Measurements from ENCODE around the gene PRTFDC1. TPM values are rescaled to one million over a fixed set of nuclear protein-coding genes. Genes with fewer than 3 reads are reported as not detected.

PRTFDC1 gene
- total RNA-seq, 1 experiment from 2014 or later: not detected

DNA sequence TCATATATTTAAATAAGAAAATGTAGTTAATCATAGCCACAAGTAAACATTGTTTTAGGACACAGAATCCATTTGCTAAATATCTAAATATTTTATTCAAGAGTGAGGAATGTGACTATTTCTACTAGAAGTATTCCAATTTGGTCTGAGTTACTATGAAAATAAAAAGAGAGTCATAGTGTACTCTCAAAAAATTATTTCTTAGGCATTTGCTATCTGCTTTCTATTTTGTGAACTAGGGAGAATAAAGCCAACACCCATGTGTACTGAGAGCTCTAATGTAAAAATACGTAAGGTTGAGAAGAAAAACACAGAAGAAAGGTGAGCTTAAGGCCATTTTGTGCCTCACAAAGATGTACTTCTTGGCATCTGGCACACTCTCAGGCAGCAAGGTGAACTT lies 38.3 kb downstream of the PRTFDC1 start:
- DNase-seq (ENCODE audit: unreplicated experiment): no peak
- Mint-ChIP-seq H3K4me3 (ENCODE audit: unreplicated experiment) (no peak overlapping the region), H3K27me3 (ENCODE audit: insufficient read depth, unreplicated experiment) (no peaks in the 10 kb centered on the region), H3K27ac (ENCODE audit: low read depth, unreplicated experiment) (no peak overlapping the region), H3K4me1 (ENCODE audit: insufficient read depth, unreplicated experiment) (peaks cover 10% of the 10 kb centered on the region), H3K36me3 (ENCODE audit: insufficient read depth, unreplicated experiment) (no peaks in the 10 kb centered on the region), H3K9me3 (ENCODE audit: unreplicated experiment) (no peaks in the 10 kb centered on the region)
- POLR2A ChIA-PET: no interaction called here
- no peak for TF ChIP-seq CTCF (IDR thresholded peaks at IDR 0.05; ENCODE audit: unreplicated experiment)
- intact Hi-C loops (cut with micrococcal nuclease): no loop called here
- BruUV-seq (replicated peaks): no TSS peak
- CTCF ChIA-PET: interaction anchor here (0.6 kb wide), 3 partner anchors 21 to 602 kb away, joined by 3 to 5 read pairs (median 3); no protein-coding TSS in a partner anchor

GRCh38 chr10:24912215-24912614 lies 40.2 kb downstream of the PRTFDC1 start:
- Mint-ChIP-seq H3K9me3 (ENCODE audit: unreplicated experiment) (no peaks in the 10 kb centered on the region), H3K27ac (ENCODE audit: low read depth, unreplicated experiment) (no peak overlapping the region), H3K27me3 (ENCODE audit: insufficient read depth, unreplicated experiment) (no peaks in the 10 kb centered on the region), H3K4me1 (ENCODE audit: insufficient read depth, unreplicated experiment) (peaks cover 18% of the 10 kb centered on the region), H3K36me3 (ENCODE audit: insufficient read depth, unreplicated experiment) (no peaks in the 10 kb centered on the region), H3K4me3 (ENCODE audit: unreplicated experiment) (no peak overlapping the region)
- no peak for DNase-seq (ENCODE audit: unreplicated experiment)
- no peak for TF ChIP-seq CTCF (IDR thresholded peaks at IDR 0.05; ENCODE audit: unreplicated experiment)
- POLR2A ChIA-PET: interaction anchor here (1.3 kb wide), 1 partner anchor 8 kb away, joined by 6 read pairs; no protein-coding TSS in a partner anchor
- CTCF ChIA-PET: no interaction called here
- intact Hi-C loops (cut with micrococcal nuclease): no loop called here
- BruUV-seq (replicated peaks): no TSS peak

GRCh38 chr10:24911029-24911428 lies 41.4 kb downstream of the PRTFDC1 start:
- DNase-seq (ENCODE audit: unreplicated experiment): no peak
- CTCF ChIA-PET: no interaction called here
- no peak overlapping the region for H3K27ac Mint-ChIP-seq (ENCODE audit: low read depth, unreplicated experiment)
- no peak for TF ChIP-seq CTCF (IDR thresholded peaks at IDR 0.05; ENCODE audit: unreplicated experiment)
- no peaks in the 10 kb centered on the region for H3K27me3 Mint-ChIP-seq (ENCODE audit: insufficient read depth, unreplicated experiment)
- no peaks in the 10 kb centered on the region for H3K36me3 Mint-ChIP-seq (ENCODE audit: insufficient read depth, unreplicated experiment)
- POLR2A ChIA-PET: interaction anchor here (0.6 to 1.2 kb wide), 4 partner anchors 9 to 672 kb away, joined by 3 to 5 read pairs (median 4); no protein-coding TSS in a partner anchor
- peaks cover 18% of the 10 kb centered on the region for H3K4me1 Mint-ChIP-seq (ENCODE audit: insufficient read depth, unreplicated experiment)
- peaks cover 2% of the 10 kb centered on the region for H3K9me3 Mint-ChIP-seq (ENCODE audit: unreplicated experiment)
- no peak overlapping the region for H3K4me3 Mint-ChIP-seq (ENCODE audit: unreplicated experiment)
- BruUV-seq (replicated peaks): no TSS peak
- intact Hi-C loops (cut with micrococcal nuclease): no loop called here

- Mint-ChIP-seq H3K27ac (ENCODE audit: low read depth, unreplicated experiment) (no peak overlapping the region), H3K4me1 (ENCODE audit: insufficient read depth, unreplicated experiment) (peaks cover 18% of the 10 kb centered on the region), H3K4me3 (ENCODE audit: unreplicated experiment) (no peak overlapping the region), H3K9me3 (ENCODE audit: unreplicated experiment) (peaks cover 7% of the 10 kb centered on the region), H3K27me3 (ENCODE audit: insufficient read depth, unreplicated experiment) (no peaks in the 10 kb centered on the region), H3K36me3 (ENCODE audit: insufficient read depth, unreplicated experiment) (no peaks in the 10 kb centered on the region)
- intact Hi-C loops (cut with micrococcal nuclease): no loop called here
- POLR2A ChIA-PET: interaction anchor here (0.6 to 1.2 kb wide), 4 partner anchors 9 to 671 kb away, joined by 3 to 5 read pairs (median 4); no protein-coding TSS in a partner anchor
- TF ChIP-seq CTCF (IDR thresholded peaks at IDR 0.05; ENCODE audit: unreplicated experiment): no peak
- no peak for DNase-seq (ENCODE audit: unreplicated experiment)
- CTCF ChIA-PET: no interaction called here
- BruUV-seq (replicated peaks): no TSS peak
Observed at GRCh38 chr10:24910574-24910973, 41.8 kb downstream of the PRTFDC1 start.

All from MCF 10A (cell line).